Stimulated activated CD8-positive, alpha-beta memory T cell treated with anti-CD3 and anti-CD28 coated beads, Interleukin-4, amount 100 ng/mL, for 1 hour (primary cell): Measurements from ENCODE around the gene MYO9A.

Experiments used
- DNase-seq, 2 donors: peaks; one replicate each; pipeline ENCODE4 v3.0.0-alpha.2; 2020; ENCODE audit warnings: low read depth in 2 of 2, low spot score in 1 of 2

Gene MYO9A

GRCh38 chr15:71788646-71789579 is 329.0 kb downstream of the MYO9A start:
- no peak for DNase-seq

- no peak for DNase-seq
Observed at GRCh38 chr15:71786673-71787072, 331.3 kb downstream of the MYO9A start.

GRCh38 chr15:71785996-71786395 is 332.0 kb downstream of the MYO9A start:
- no peak for DNase-seq

- DNase-seq: no peak
Observed at GRCh38 chr15:71784719-71785118, 333.2 kb downstream of the MYO9A start.

GRCh38 chr15:71782422-71783165 is 335.4 kb downstream of the MYO9A start:
- DNase-seq: no peak

- DNase-seq: no peak
Observed at GRCh38 chr15:71781965-71782265, 336.0 kb downstream of the MYO9A start.

GRCh38 chr15:71781179-71781964 is 336.6 kb downstream of the MYO9A start:
- no peak for DNase-seq

GRCh38 chr15:71780115-71780976 is 337.6 kb downstream of the MYO9A start:
- DNase-seq: no peak

- DNase-seq: no peak
Observed at GRCh38 chr15:71779073-71779797, 338.7 kb downstream of the MYO9A start.

- no peak for DNase-seq
Observed at GRCh38 chr15:71777216-71777943, 340.6 kb downstream of the MYO9A start.

- no peak for DNase-seq
Observed at GRCh38 chr15:71776304-71776703, 341.6 kb downstream of the MYO9A start.

GRCh38 chr15:71775856-71776255 is 342.1 kb downstream of the MYO9A start:
- DNase-seq: no peak

GRCh38 chr15:71773206-71773859 is 344.6 kb downstream of the MYO9A start:
- no peak for DNase-seq
